Suprapubic skin (tissue), 2 donors: ENCODE measurements around the gene MYO18B.

Experiments used
- EP300 ChIP-seq: sonication (generic); formaldehyde crosslinking; IDR thresholded peaks from one replicate; pipeline ENCODE4 v1.6.1; 2017; ENCODE audit warnings: antibody characterized with exemption
- POLR2A ChIP-seq, 2 donors: fragments of 450-650 bp; IDR thresholded peaks; one replicate each; pipeline ENCODE4 v1.6.1; 2017; ENCODE audit warnings: antibody characterized with exemption in 2 of 2, mild to moderate bottlenecking in 2 of 2, moderate library complexity in 2 of 2

GRCh38 chr22:25972397-25972796, 230.4 kb downstream of the MYO18B start:
- TF ChIP-seq POLR2A (IDR thresholded peaks at IDR 0.05) (no peak), EP300 (no peak)
